Spleen (tissue), 7 donors: Measurements from ENCODE around the gene ATRX.
"Not testable (repeated sequence)": the region's sequence is repeated elsewhere in the genome, so short reads cannot be mapped to it uniquely, and the experiment has no call there.

Experiments used
- POLR2A ChIP-seq, 3 donors: fragments of 450-650 bp; IDR thresholded peaks; one replicate each; pipeline ENCODE4 v1.5.1; 2017; ENCODE audit warnings: antibody characterized with exemption in 3 of 3, mild to moderate bottlenecking in 1 of 3
- POLR2AphosphoS5 ChIP-seq, 3 donors: sonication (generic); formaldehyde crosslinking; IDR thresholded peaks; one replicate each; pipeline ENCODE4 v1.5.1; 2017; ENCODE audit warnings: antibody characterized with exemption in 3 of 3
- TF ChIP-seq, protein P1 (sequence below), 11 experiments: fragments of 200-600 bp in 7 of 11; fragments of 450-650 bp in 4 of 11; sonication (generic) in 4 of 11; IDR thresholded peaks in 8 of 11; conservative IDR thresholded peaks in 3 of 11; 1 replicate in 7 of 11; 2 replicates in 4 of 11; pipeline versions ENCODE4 v1.4.0 to v1.8.0; 2016 to 2021; ENCODE audit warnings: antibody characterized with exemption in 11 of 11, inconsistent platforms in 4 of 11, mild to moderate bottlenecking in 1 of 11
- donor health status: DM: no; HTN: no; CAD: no; lungs with moderate emphysema.
- donor health status: DM: no; HTN: no; CAD: no.
- donor health status: DM: no; HTN: no; CAD: no.

- TF ChIP-seq, protein P1, sequence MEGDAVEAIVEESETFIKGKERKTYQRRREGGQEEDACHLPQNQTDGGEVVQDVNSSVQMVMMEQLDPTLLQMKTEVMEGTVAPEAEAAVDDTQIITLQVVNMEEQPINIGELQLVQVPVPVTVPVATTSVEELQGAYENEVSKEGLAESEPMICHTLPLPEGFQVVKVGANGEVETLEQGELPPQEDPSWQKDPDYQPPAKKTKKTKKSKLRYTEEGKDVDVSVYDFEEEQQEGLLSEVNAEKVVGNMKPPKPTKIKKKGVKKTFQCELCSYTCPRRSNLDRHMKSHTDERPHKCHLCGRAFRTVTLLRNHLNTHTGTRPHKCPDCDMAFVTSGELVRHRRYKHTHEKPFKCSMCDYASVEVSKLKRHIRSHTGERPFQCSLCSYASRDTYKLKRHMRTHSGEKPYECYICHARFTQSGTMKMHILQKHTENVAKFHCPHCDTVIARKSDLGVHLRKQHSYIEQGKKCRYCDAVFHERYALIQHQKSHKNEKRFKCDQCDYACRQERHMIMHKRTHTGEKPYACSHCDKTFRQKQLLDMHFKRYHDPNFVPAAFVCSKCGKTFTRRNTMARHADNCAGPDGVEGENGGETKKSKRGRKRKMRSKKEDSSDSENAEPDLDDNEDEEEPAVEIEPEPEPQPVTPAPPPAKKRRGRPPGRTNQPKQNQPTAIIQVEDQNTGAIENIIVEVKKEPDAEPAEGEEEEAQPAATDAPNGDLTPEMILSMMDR (IDR thresholded peaks at IDR 0.05 in 8 of 11, conservative IDR thresholded peaks at IDR 0.05 in 3 of 11), result not testable (repeated sequence)
- TF ChIP-seq POLR2AphosphoS5, POLR2A (IDR thresholded peaks at IDR 0.05): not testable (repeated sequence)
Observed at GRCh38 chrX:77500164-77500563, 285.9 kb downstream of the ATRX start.
